Transverse colon (tissue), 4 donors: ENCODE data around the gene COG5.

Source experiments
- EP300 ChIP-seq: sonication (generic); formaldehyde crosslinking; IDR thresholded peaks from one replicate; pipeline ENCODE4 v1.6.1; 2017; ENCODE audit warnings: antibody characterized with exemption, low read depth
- POLR2A ChIP-seq: fragments of 450-650 bp; IDR thresholded peaks from one replicate; pipeline ENCODE4 v1.6.1; 2016; ENCODE audit warnings: antibody characterized with exemption, mild to moderate bottlenecking, moderate library complexity
- POLR2AphosphoS5 ChIP-seq, 3 donors: sonication (generic); formaldehyde crosslinking; IDR thresholded peaks; one replicate each; pipeline ENCODE4 v1.6.1; 2016; ENCODE audit warnings: antibody characterized with exemption in 3 of 3
- TF ChIP-seq, protein P1 (sequence below), 5 experiments: fragments of 200-600 bp in 3 of 5; fragments of 450-650 bp in 2 of 5; sonication (generic) in 3 of 5; IDR thresholded peaks; 1 replicate in 2 of 5; 2 replicates in 3 of 5; pipeline ENCODE4 v1.5.1; 2016 to 2017; ENCODE audit warnings: antibody characterized with exemption in 5 of 5, inconsistent platforms in 3 of 5, mild to moderate bottlenecking in 2 of 5, moderate library complexity in 1 of 5

DNA sequence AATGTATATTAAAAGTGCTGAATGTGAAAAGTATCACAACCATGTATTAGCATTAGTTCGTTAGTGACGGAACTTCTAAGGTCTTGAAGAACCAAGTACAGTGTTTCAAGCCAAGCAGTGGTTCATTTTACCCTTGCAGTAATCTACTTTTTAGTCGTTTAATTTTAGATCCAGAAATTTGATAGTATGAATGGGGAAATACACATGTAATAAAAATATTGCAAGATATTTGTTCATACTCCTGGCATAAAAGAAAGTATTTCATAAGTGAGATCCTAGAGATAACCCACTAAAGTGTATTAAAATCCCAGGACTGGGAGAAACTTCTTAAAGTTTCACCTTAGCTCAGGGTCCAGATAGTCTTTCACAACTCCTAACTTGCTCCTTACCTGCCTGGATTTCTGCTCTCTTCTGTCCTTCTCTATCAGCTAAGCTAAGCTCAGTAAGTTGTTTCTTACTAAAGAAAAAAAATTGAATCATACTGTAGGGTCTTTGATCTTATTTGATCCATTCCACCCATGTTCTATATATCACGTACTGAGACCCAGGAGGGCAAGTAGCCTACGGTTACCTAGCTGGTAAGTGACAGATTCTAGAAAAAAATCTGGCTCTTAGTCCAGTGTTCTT lies 17.8 kb upstream of the COG5 start:
- TF ChIP-seq POLR2A (no peak), POLR2AphosphoS5 (IDR thresholded peaks at IDR 0.05) (no peak), EP300 (no peak)
- TF ChIP-seq, protein P1, sequence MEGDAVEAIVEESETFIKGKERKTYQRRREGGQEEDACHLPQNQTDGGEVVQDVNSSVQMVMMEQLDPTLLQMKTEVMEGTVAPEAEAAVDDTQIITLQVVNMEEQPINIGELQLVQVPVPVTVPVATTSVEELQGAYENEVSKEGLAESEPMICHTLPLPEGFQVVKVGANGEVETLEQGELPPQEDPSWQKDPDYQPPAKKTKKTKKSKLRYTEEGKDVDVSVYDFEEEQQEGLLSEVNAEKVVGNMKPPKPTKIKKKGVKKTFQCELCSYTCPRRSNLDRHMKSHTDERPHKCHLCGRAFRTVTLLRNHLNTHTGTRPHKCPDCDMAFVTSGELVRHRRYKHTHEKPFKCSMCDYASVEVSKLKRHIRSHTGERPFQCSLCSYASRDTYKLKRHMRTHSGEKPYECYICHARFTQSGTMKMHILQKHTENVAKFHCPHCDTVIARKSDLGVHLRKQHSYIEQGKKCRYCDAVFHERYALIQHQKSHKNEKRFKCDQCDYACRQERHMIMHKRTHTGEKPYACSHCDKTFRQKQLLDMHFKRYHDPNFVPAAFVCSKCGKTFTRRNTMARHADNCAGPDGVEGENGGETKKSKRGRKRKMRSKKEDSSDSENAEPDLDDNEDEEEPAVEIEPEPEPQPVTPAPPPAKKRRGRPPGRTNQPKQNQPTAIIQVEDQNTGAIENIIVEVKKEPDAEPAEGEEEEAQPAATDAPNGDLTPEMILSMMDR (IDR thresholded peaks at IDR 0.05): no peak
